Fibroblast of lung (primary cell): ENCODE results near the gene BRD2. TPM values are rescaled to one million over a fixed set of nuclear protein-coding genes. Genes with fewer than 3 reads are reported as not detected.

ENCODE experiments used
- DNase-seq, 2 donors: peaks; one replicate each; pipeline versions ENCODE4 v3.0.0 to v3.0.0-alpha.2; 2010; ENCODE audit warnings: low read depth in 2 of 2
- H2AFZ ChIP-seq: 2 replicates; pipeline ENCODE4 v1.5.1; 2012; ENCODE audit warnings: low read length, control low read depth, inconsistent platforms
- H3K27ac ChIP-seq: 2 replicates; pipeline ENCODE4 v1.5.1; 2011; ENCODE audit warnings: low read length, control low read depth; ENCODE audit not compliant: insufficient read depth
- H3K27me3 ChIP-seq: 2 replicates; pipeline ENCODE4 v1.5.1; 2011; ENCODE audit warnings: mild to moderate bottlenecking, low read length; ENCODE audit not compliant: control insufficient read depth, insufficient read depth
- H3K36me3 ChIP-seq: 2 replicates; pipeline ENCODE4 v1.5.1; 2011; ENCODE audit warnings: low read length; ENCODE audit not compliant: control insufficient read depth, insufficient read depth
- H3K4me1 ChIP-seq: 2 replicates; pipeline ENCODE4 v1.5.1; 2011; ENCODE audit warnings: low read length; ENCODE audit not compliant: control insufficient read depth, insufficient read depth; ENCODE audit errors: extremely low read depth
- H3K4me2 ChIP-seq: 2 replicates; pipeline ENCODE4 v1.5.1; 2011; ENCODE audit warnings: low read length, control low read depth; ENCODE audit not compliant: insufficient read depth; ENCODE audit errors: extremely low read depth
- H3K4me3 ChIP-seq, 4 experiments: fragments of 200-600 bp in 1 of 4; sonication (generic) in 1 of 4; replicated peaks in 1 of 4; 2 replicates each; pipeline ENCODE4 v1.5.1; 2011 to 2016; ENCODE audit warnings: low read length in 4 of 4, low read depth in 3 of 4, mild to moderate bottlenecking in 3 of 4, control low read depth in 2 of 4, inconsistent platforms in 1 of 4, mixed read lengths in 1 of 4; ENCODE audit not compliant: insufficient read depth in 1 of 4; ENCODE audit errors: control extremely low read depth in 1 of 4
- H3K79me2 ChIP-seq: 2 replicates; pipeline ENCODE4 v1.5.1; 2012; ENCODE audit warnings: mild to moderate bottlenecking, low read length, inconsistent platforms; ENCODE audit not compliant: control insufficient read depth, insufficient read depth
- H3K9ac ChIP-seq: 2 replicates; pipeline ENCODE4 v1.5.1; 2011; ENCODE audit warnings: mild to moderate bottlenecking, low read length, control low read depth; ENCODE audit not compliant: insufficient read depth
- H3K9me3 ChIP-seq: 2 replicates; pipeline ENCODE4 v1.5.1; 2012; ENCODE audit warnings: low read depth, low read length; ENCODE audit not compliant: control insufficient read depth, insufficient read depth
- H4K20me1 ChIP-seq: 2 replicates; pipeline ENCODE4 v1.5.1; 2011; ENCODE audit warnings: low read length; ENCODE audit not compliant: control insufficient read depth, insufficient read depth; ENCODE audit errors: extremely low read depth
- EZH2 ChIP-seq: IDR thresholded peaks from 2 replicates; pipeline ENCODE4 v1.5.1; 2012; ENCODE audit warnings: low read length, control low read depth, mild to moderate bottlenecking; ENCODE audit errors: missing control alignments
- polyA plus RNA-seq, 2 donors: library from polyadenylated mRNA; depleted of rRNA in 1 of 2; stranded (reverse) in 1 of 2; unstranded in 1 of 2; fragments of >200 nt; gene quantifications; 2 replicates each; pipeline ENCODE4 v1.2.1, GENCODE V29; 2011 to 2012; ENCODE audit warnings: missing spikeins in 1 of 2
- total RNA-seq: library from RNA; depleted of rRNA; stranded (reverse); fragments of >200 nt; gene quantifications from 2 replicates; pipeline ENCODE4 v1.2.1, GENCODE V29; 2014
- TF ChIP-seq, protein P1 (sequence below), 2 donors: IDR thresholded peaks in 1 of 2; conservative IDR thresholded peaks in 1 of 2; 1 replicate in 1 of 2; 2 replicates in 1 of 2; pipeline ENCODE4 v1.5.1; 2011 to 2012; ENCODE audit warnings: low read length in 2 of 2, control low read depth in 1 of 2, inconsistent platforms in 1 of 2, low read depth in 1 of 2, mild to moderate bottlenecking in 1 of 2

BRD2 gene
- total and polyA plus RNA-seq, 2 donors (not counting 1 experiment from before 2014, with no cell fraction given) = 75.6 to 126 TPM

DNA sequence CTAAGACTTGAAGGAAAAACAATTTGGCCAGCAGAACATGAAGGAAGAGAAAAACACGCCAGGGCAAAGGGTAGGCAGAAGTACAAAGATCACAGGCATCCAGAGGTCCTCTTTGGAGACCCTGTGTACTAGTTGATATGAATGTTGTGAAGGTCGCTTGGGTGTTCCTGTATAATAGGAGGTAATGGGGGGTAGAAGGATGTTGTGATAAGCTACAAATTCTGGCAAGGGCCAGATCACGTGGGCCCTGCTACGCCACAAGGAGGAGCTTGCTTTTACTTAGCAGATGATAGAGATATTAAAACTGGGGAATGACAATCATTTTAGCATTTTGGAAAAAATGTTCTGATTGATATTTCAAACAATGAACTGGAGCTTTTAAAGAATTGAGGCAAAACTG is 14.6 kb upstream of the BRD2 start:
- no peaks in the 10 kb centered on the region for H3K4me1 ChIP-seq
- H3K27ac ChIP-seq = no peak overlapping the region
- no peaks in the 10 kb centered on the region for H3K27me3 ChIP-seq
- H3K4me3 ChIP-seq = no peak overlapping the region
- H3K36me3 ChIP-seq = no peaks in the 10 kb centered on the region
- no peak for TF ChIP-seq EZH2
- TF ChIP-seq, protein P1, sequence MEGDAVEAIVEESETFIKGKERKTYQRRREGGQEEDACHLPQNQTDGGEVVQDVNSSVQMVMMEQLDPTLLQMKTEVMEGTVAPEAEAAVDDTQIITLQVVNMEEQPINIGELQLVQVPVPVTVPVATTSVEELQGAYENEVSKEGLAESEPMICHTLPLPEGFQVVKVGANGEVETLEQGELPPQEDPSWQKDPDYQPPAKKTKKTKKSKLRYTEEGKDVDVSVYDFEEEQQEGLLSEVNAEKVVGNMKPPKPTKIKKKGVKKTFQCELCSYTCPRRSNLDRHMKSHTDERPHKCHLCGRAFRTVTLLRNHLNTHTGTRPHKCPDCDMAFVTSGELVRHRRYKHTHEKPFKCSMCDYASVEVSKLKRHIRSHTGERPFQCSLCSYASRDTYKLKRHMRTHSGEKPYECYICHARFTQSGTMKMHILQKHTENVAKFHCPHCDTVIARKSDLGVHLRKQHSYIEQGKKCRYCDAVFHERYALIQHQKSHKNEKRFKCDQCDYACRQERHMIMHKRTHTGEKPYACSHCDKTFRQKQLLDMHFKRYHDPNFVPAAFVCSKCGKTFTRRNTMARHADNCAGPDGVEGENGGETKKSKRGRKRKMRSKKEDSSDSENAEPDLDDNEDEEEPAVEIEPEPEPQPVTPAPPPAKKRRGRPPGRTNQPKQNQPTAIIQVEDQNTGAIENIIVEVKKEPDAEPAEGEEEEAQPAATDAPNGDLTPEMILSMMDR (conservative IDR thresholded peaks at IDR 0.05 in 1 of 2, IDR thresholded peaks at IDR 0.05 in 1 of 2; ENCODE audit: low read depth in 1 of 2, low read length in 2 of 2) = no peak
- no peak for DNase-seq
- no peak overlapping the region for H3K9ac ChIP-seq
- no peaks in the 10 kb centered on the region for H4K20me1 ChIP-seq
- H3K79me2 ChIP-seq = no peaks in the 10 kb centered on the region
- H2AFZ ChIP-seq = no peak overlapping the region
- H3K9me3 ChIP-seq = no peaks in the 10 kb centered on the region
- no peak overlapping the region for H3K4me2 ChIP-seq

DNA sequence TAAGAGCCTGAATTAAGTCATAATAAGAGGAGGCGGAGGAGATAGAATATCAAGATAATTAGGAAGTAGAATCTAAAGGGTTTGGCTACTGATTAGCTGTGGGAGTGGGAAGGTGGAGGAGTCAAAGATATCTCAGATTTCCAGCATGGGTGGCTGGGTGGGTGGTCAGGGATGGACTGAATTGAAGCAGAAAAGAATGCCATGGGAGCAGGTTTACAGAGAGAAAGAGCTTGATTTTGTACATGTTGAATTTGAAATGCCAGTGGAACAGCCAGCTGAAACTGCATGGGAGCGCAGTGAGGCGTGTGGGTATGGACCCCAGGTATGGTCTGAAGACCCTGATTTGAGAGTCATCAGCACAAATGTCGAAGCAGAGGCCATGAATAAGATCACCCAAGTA is 14.1 kb upstream of the BRD2 start:
- Histone ChIP-seq H3K27me3 (no peaks in the 10 kb centered on the region), H3K9ac (no peak overlapping the region), H3K4me1 (no peaks in the 10 kb centered on the region), H3K27ac (no peak overlapping the region), H3K4me2 (no peak overlapping the region), H2AFZ (no peak overlapping the region), H3K9me3 (no peaks in the 10 kb centered on the region), H3K79me2 (no peaks in the 10 kb centered on the region), H3K4me3 (no peak overlapping the region), H4K20me1 (no peaks in the 10 kb centered on the region), H3K36me3 (no peaks in the 10 kb centered on the region)
- no peak for DNase-seq
- TF ChIP-seq, protein P1 (conservative IDR thresholded peaks at IDR 0.05 in 1 of 2, IDR thresholded peaks at IDR 0.05 in 1 of 2; ENCODE audit: low read depth in 1 of 2, low read length in 2 of 2) = no peak

DNA sequence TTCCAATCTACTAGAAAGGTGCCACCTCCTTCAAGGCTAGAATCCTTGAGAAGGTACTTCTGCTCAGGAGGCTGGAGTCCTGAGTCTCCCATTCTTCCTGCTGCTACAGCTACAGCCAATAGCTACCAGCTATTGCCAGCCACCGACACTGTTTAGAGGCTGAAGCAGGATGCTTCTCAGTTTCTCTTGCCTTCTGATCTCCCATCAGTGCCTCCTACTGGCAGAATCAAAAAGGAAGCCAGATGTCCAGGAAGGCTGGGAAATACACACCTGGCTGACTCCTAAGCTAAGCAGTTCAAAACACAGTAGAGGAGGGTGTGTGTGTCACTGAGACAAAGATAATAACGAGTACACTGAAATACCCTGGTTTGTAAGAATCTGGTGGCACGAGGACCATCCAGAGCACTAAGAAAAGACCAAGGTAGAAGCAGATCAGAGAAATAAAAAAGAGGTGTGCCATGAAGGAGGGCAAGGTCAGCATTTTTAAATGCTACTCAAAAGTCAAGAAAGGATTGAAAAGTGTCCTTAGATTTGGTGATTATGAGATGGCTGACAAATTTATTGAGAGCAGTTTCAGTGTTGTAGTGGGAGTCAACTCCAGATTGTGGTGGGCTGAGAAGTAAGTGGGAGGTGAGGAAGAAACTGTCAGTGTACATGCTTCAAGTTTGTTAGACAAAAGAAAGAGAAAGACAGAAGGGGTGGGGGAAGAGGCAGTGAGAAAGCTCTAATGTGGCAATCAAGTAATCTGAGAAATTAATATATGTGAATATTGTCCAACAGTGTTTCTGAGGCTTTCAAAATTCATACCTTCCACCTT is 13.2 kb upstream of the BRD2 start:
- H3K27ac ChIP-seq = no peak overlapping the region
- no peaks in the 10 kb centered on the region for H3K4me1 ChIP-seq
- no peaks in the 10 kb centered on the region for H3K36me3 ChIP-seq
- no peaks in the 10 kb centered on the region for H4K20me1 ChIP-seq
- DNase-seq = no peak
- TF ChIP-seq, protein P1 (conservative IDR thresholded peaks at IDR 0.05 in 1 of 2, IDR thresholded peaks at IDR 0.05 in 1 of 2; ENCODE audit: low read depth in 1 of 2, low read length in 2 of 2) = peak; percentile 30 to 43
- TF ChIP-seq EZH2 = no peak
- H3K79me2 ChIP-seq = no peaks in the 10 kb centered on the region
- no peaks in the 10 kb centered on the region for H3K9me3 ChIP-seq
- no peak overlapping the region for H3K4me2 ChIP-seq
- no peaks in the 10 kb centered on the region for H3K27me3 ChIP-seq
- no peak overlapping the region for H2AFZ ChIP-seq
- no peak overlapping the region for H3K4me3 ChIP-seq
- H3K9ac ChIP-seq = no peak overlapping the region
